HepG2 (cell line): Measurements from ENCODE around the gene ARHGEF26. TPM values are rescaled to one million over a fixed set of nuclear protein-coding genes. Genes with fewer than 3 reads are reported as not detected.

ENCODE experiments used
- ATAC-seq: fragments of 200-7000 bp; cut with Tn5 transposase; 3 replicates; pipeline ENCODE4 v1.9.1; 2020; ENCODE audit warnings: mild to moderate bottlenecking, moderate library complexity
- BruUV-seq: library from RNA; stranded (reverse); fragments of 400-500 nt; replicated peaks from 2 replicates; lab custom pipeline; 2021; lab: Mats Ljungman, UMichigan
- CTCF ChIA-PET: fragments of 300-600 bp; formaldehyde crosslinking; extraction: SDS; loops from one replicate; lab custom pipeline; 2021; ENCODE audit warnings: low total read pairs, inconsistent platforms, low intra/inter-chr PET ratio; lab: Yijun Ruan, JAX
- POLR2A ChIA-PET: fragments of 350-600 bp; sonication (Branson Sonifier 250); formaldehyde crosslinking; loops from one replicate; lab custom pipeline; 2020; ENCODE audit warnings: antibody characterized with exemption, inconsistent platforms; lab: Yijun Ruan, JAX
- DNase-seq: peaks from one replicate; pipeline ENCODE4 v3.0.0-alpha.2; 2015; ENCODE audit warnings: low spot score
- FAIRE-seq: peaks from 3 replicates; lab custom pipeline; 2011; peaks lifted over from hg19 to GRCh38; lab: Jason Lieb, UNC
- H2AFZ ChIP-seq: one replicate; pipeline ENCODE4 v1.6.1; 2011; ENCODE audit warnings: low read length, inconsistent platforms
- H3K27ac ChIP-seq: fragments of 300-600 bp; 3 replicates; pipeline ENCODE4 v1.8.0; 2011; ENCODE audit warnings: mixed run types, mild to moderate bottlenecking, mixed read lengths, low read length, inconsistent platforms; ENCODE audit not compliant: insufficient read depth; ENCODE audit errors: extremely low read length
- H3K27me3 ChIP-seq, 2 experiments: fragments of 200-600 bp in 1 of 2; 2 replicates in 1 of 2; 3 replicates in 1 of 2; pipeline versions ENCODE4 v1.6.0 to v1.8.0; 2011; ENCODE audit warnings: low read length in 2 of 2, mild to moderate bottlenecking in 2 of 2, moderate library complexity in 2 of 2, inconsistent platforms in 1 of 2; ENCODE audit not compliant: insufficient read depth in 2 of 2, control insufficient read depth in 1 of 2
- H3K36me3 ChIP-seq, 2 experiments: fragments of 200-600 bp in 1 of 2; replicated peaks in 1 of 2; 2 replicates in 1 of 2; 3 replicates in 1 of 2; pipeline versions ENCODE4 v1.5.1 to v1.8.0; 2011; ENCODE audit warnings: low read length in 2 of 2, inconsistent platforms in 1 of 2; ENCODE audit not compliant: insufficient read depth in 2 of 2, control insufficient read depth in 1 of 2
- H3K4me1 ChIP-seq: 2 replicates; pipeline ENCODE4 v1.5.1; 2012; ENCODE audit warnings: low read length, inconsistent platforms; ENCODE audit not compliant: insufficient read depth
- H3K4me2 ChIP-seq: 2 replicates; pipeline ENCODE4 v1.6.0; 2011; ENCODE audit warnings: low read depth, low read length, inconsistent platforms
- H3K4me3 ChIP-seq, 3 experiments: fragments of 200-600 bp in 1 of 3; sonication (generic), shearing (Covaris generic) in 1 of 3; replicated peaks in 1 of 3; 2 replicates each; pipeline ENCODE4 v1.5.1; 2011 to 2016; ENCODE audit warnings: low read length in 3 of 3, inconsistent platforms in 2 of 3, low read depth in 2 of 3, mild to moderate bottlenecking in 2 of 3, control low read depth in 1 of 3, mixed read lengths in 1 of 3; ENCODE audit not compliant: insufficient read depth in 1 of 3
- H3K79me2 ChIP-seq: one replicate; pipeline ENCODE4 v1.6.1; 2011; ENCODE audit warnings: low read length, inconsistent platforms; ENCODE audit not compliant: insufficient read depth
- H3K9ac ChIP-seq: 2 replicates; pipeline ENCODE4 v1.6.0; 2011; ENCODE audit warnings: mild to moderate bottlenecking, low read depth, low read length, inconsistent platforms; ENCODE audit not compliant: insufficient read depth
- H3K9me3 ChIP-seq: 2 replicates; pipeline ENCODE4 v1.5.1; 2012; ENCODE audit warnings: mild to moderate bottlenecking, low read length
- H4K20me1 ChIP-seq: 2 replicates; pipeline ENCODE4 v1.6.0; 2011; ENCODE audit warnings: inconsistent platforms, mild to moderate bottlenecking, low read length, moderate library complexity; ENCODE audit not compliant: insufficient read depth
- BCL6 ChIP-seq: IDR thresholded peaks from 2 replicates; pipeline ENCODE4 v1.6.1; 2016; ENCODE audit warnings: missing genetic modification reagents, missing compliant biosample characterization
- CHD4 ChIP-seq: fragments of 200-600 bp; sonication (generic); IDR thresholded peaks from 2 replicates; pipeline ENCODE4 v1.7.0; 2017; ENCODE audit warnings: mild to moderate bottlenecking, low read length, borderline replicate concordance
- EED ChIP-seq: sonication (generic); formaldehyde crosslinking; IDR thresholded peaks from 2 replicates; pipeline ENCODE4 v1.5.0; 2020; ENCODE audit warnings: mild to moderate bottlenecking, missing genetic modification reagents
- FUBP1 ChIP-seq: sonication (generic); formaldehyde crosslinking; IDR thresholded peaks from 2 replicates; pipeline ENCODE4 v1.5.1; 2020; ENCODE audit warnings: missing genetic modification reagents, mild to moderate bottlenecking, borderline replicate concordance
- GPBP1L1 ChIP-seq: sonication (generic); formaldehyde crosslinking; IDR thresholded peaks from 2 replicates; pipeline ENCODE4 v1.5.0; 2020; ENCODE audit warnings: mild to moderate bottlenecking, missing genetic modification reagents
- NFYB ChIP-seq: sonication (generic); formaldehyde crosslinking; IDR thresholded peaks from 2 replicates; pipeline ENCODE4 v1.4.0; 2020; ENCODE audit warnings: missing genetic modification reagents
- SETDB1 ChIP-seq: sonication (generic); formaldehyde crosslinking; IDR thresholded peaks from 2 replicates; pipeline ENCODE4 v1.5.1; 2020; ENCODE audit warnings: missing genetic modification reagents, mild to moderate bottlenecking, borderline replicate concordance
- TSC22D2 ChIP-seq: sonication (generic); formaldehyde crosslinking; IDR thresholded peaks from 2 replicates; pipeline ENCODE4 v1.5.1; 2020; ENCODE audit warnings: missing genetic modification reagents, mild to moderate bottlenecking, borderline replicate concordance
- ZNF383 ChIP-seq: sonication (generic); formaldehyde crosslinking; IDR thresholded peaks from 2 replicates; pipeline ENCODE4 v1.4.0; 2020; ENCODE audit warnings: missing genetic modification reagents, mild to moderate bottlenecking, borderline replicate concordance
- ZNF563 ChIP-seq: sonication (generic); formaldehyde crosslinking; IDR thresholded peaks from 2 replicates; pipeline ENCODE4 v1.8.0; 2022; ENCODE audit warnings: mild to moderate bottlenecking, moderate library complexity, missing genetic modification reagents
- ZNF720 ChIP-seq: sonication (generic); formaldehyde crosslinking; IDR thresholded peaks from 2 replicates; pipeline ENCODE4 v1.4.0; 2020; ENCODE audit warnings: missing genetic modification reagents
- ZNF883 ChIP-seq: sonication (generic); formaldehyde crosslinking; IDR thresholded peaks from 2 replicates; pipeline ENCODE4 v1.5.1; 2020; ENCODE audit warnings: mild to moderate bottlenecking, missing genetic modification reagents; ENCODE audit errors: not compliant biosample characterization
- ZSCAN12 ChIP-seq: sonication (generic); formaldehyde crosslinking; IDR thresholded peaks from 2 replicates; pipeline ENCODE4 v1.9.0; 2021; ENCODE audit warnings: mild to moderate bottlenecking, missing genetic modification reagents
- ZXDC ChIP-seq: sonication (generic); formaldehyde crosslinking; IDR thresholded peaks from 2 replicates; pipeline ENCODE4 v1.5.0; 2020; ENCODE audit warnings: mild to moderate bottlenecking, missing genetic modification reagents
- whole genome bisulfite sequencing: methylation state at CpG from one replicate; pipeline ENCODE4 v1.1.6; 2017; ENCODE audit warnings: low lambda C conversion rate; 5-methylcytosine and 5-hydroxymethylcytosine counted together
- in situ Hi-C: cut with HindIII; loops from 2 replicates; pipeline ENCODE4 v1.10.0; 2017; ENCODE audit warnings: low pct_unique_long_range_greater_than_20kb; ENCODE audit not compliant: extremely low pct_ligation_motif_present
- intact Hi-C: fragments of 100-400 bp; cut with micrococcal nuclease; formaldehyde crosslinking; loops from one replicate; pipeline ENCODE4 v1.10.0; 2022; ENCODE audit not compliant: unreplicated experiment
- polyA plus RNA-seq, 8 experiments: library from polyadenylated mRNA; depleted of rRNA in 3 of 8; stranded (reverse) in 7 of 8; unstranded in 1 of 8; fragments of >200 nt; fragmentation: Illumina TruSeq in 4 of 8; extraction: Trizol in 4 of 8; gene quantifications; 2 replicates each; pipeline versions ENCODE4 v1.2.1 to v1.2.3, GENCODE V29; 2011 to 2016; ENCODE audit warnings: low read depth in 4 of 8, missing spikeins in 1 of 8, mixed read lengths in 1 of 8; ENCODE audit not compliant: insufficient read depth in 1 of 8
- total RNA-seq, 5 experiments: library from RNA; depleted of rRNA; stranded (reverse); fragments of >200 nt; fragmentation: Illumina TruSeq; extraction: Trizol; gene quantifications; 2 replicates each; pipeline ENCODE4 v1.2.3, GENCODE V29; 2016; ENCODE audit warnings: low read depth in 1 of 5
- TF ChIP-seq, protein P1 (sequence below), 2 experiments: sonication (generic) in 1 of 2; formaldehyde crosslinking in 1 of 2; IDR thresholded peaks; 2 replicates each; pipeline versions ENCODE4 v1.5.1 to v1.6.1; 2011 to 2020; ENCODE audit warnings: borderline replicate concordance in 1 of 2, low read depth in 1 of 2, low read length in 1 of 2, mild to moderate bottlenecking in 1 of 2, missing genetic modification reagents in 1 of 2, moderate library complexity in 1 of 2

Gene ARHGEF26
- total and polyA plus RNA-seq, 2 of the 13 experiments (the other 11 are each of a cell fraction or from before 2014, with no cell fraction given): 0.74 to 6.1 TPM

DNA sequence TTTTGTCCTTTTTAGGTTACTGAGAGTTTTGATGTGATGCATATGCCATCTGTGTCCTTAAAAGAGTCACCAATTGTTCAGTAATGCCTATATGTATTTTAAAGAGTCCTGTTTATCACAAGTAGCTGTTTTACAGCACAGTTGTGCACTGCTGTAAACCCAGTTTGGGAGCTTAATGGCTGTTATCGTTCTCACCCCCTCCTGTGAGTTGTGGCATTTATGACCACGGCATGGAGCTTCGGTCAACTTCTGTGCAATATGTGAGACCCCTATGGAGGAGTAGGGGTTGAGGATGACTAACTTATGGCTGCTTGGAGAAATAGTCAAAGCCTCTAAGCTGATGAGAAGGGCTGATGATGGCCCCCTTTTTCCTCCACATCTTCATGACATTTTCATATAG lies 67.2 kb downstream of the ARHGEF26 start (continued):
- TF ChIP-seq, protein P1, sequence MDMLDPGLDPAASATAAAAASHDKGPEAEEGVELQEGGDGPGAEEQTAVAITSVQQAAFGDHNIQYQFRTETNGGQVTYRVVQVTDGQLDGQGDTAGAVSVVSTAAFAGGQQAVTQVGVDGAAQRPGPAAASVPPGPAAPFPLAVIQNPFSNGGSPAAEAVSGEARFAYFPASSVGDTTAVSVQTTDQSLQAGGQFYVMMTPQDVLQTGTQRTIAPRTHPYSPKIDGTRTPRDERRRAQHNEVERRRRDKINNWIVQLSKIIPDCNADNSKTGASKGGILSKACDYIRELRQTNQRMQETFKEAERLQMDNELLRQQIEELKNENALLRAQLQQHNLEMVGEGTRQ (IDR thresholded peaks at IDR 0.05; ENCODE audit: low read depth, low read length): no peak
- TF ChIP-seq, protein P1 (CRISPR knock-in tag; IDR thresholded peaks at IDR 0.05; ENCODE audit: borderline replicate concordance): no peak
- TF ChIP-seq ZSCAN12 (CRISPR knock-in tag) (no peak), ZNF563 (CRISPR knock-in tag) (no peak), TSC22D2 (CRISPR knock-in tag) (no peak), NFYB (CRISPR knock-in tag) (no peak), GPBP1L1 (CRISPR knock-in tag) (no peak), ZNF383 (CRISPR knock-in tag) (no peak)

DNA sequence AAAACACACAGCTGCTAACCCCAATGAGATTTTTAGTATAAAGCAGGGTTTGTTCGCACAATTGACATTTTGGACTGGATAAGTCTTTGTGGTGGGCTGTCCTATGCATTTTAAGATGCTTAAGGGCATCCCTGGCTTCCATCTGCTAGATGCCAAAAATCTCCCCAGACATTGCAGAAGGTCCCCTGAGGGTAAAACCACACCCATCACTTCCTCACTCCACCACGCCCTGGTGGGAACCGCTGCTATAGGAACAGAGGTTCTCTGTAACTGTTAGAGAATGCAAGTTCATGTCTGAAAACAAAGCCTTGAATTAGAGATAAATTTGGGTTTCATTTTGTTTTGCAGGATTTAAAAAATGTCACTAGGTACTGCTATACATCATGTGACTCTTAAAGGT lies 67.7 kb downstream of the ARHGEF26 start:
- Histone ChIP-seq H4K20me1 (no peaks in the 10 kb centered on the region), H3K4me2 (no peak overlapping the region), H3K27me3 (no peaks in the 10 kb centered on the region; a peak in 1 of 5 replicates), H3K36me3 (no peaks in the 10 kb centered on the region), H3K4me1 (peaks cover 18% of the 10 kb centered on the region), H3K79me2 (no peaks in the 10 kb centered on the region), H3K4me3 (no peak overlapping the region), H3K27ac (no peak overlapping the region), H3K9ac (no peak overlapping the region), H3K9me3 (no peaks in the 10 kb centered on the region), H2AFZ (no peak overlapping the region)
- no peak for FAIRE-seq
- ChIA-PET CTCF (no interaction called here), POLR2A (no interaction called here)
- WGBS: 69% methylated on average over 3 of the region's 3 CpGs
- DNase-seq: no peak
- no TSS peak for BruUV-seq
- intact Hi-C loops: no loop called here
- in situ Hi-C loops: no loop called here
- ATAC-seq: no peak
- no peak for TF ChIP-seq FUBP1
- no peak for TF ChIP-seq EED (CRISPR knock-in tag)
- TF ChIP-seq SETDB1 (CRISPR knock-in tag): no peak
- TF ChIP-seq ZNF883 (CRISPR knock-in tag): no peak
- no peak for TF ChIP-seq ZXDC (CRISPR knock-in tag)
- TF ChIP-seq ZNF720 (CRISPR knock-in tag): no peak
- TF ChIP-seq BCL6 (CRISPR knock-in tag): no peak
- no peak for TF ChIP-seq NFYB (CRISPR knock-in tag)
- no peak for TF ChIP-seq CHD4
